DND-41 (cell line): ENCODE data around the gene TRIOBP.
A peak's percentile ranks its signal among the peaks of the same experiment; 100 is the strongest.

Source experiments
- ATAC-seq: fragments of 200-7000 bp; cut with Tn5 transposase; 3 replicates; pipeline ENCODE4 v1.9.1; 2021; ENCODE audit warnings: low read depth; ENCODE audit not compliant: insufficient read depth
- DNase-seq: peaks from one replicate; pipeline ENCODE4 v3.0.0-alpha.2; 2020
- H2AFZ ChIP-seq: 2 replicates; pipeline ENCODE4 v1.6.0; 2012; ENCODE audit warnings: low read depth, low read length
- H3K27ac ChIP-seq: 2 replicates; pipeline ENCODE4 v1.5.1; 2012; ENCODE audit warnings: low read length, inconsistent platforms
- H3K27me3 ChIP-seq: fragments of 200-600 bp; sonication (generic); 2 replicates; pipeline ENCODE4 v1.6.0; 2012; ENCODE audit warnings: low read length, mild to moderate bottlenecking, inconsistent platforms; ENCODE audit not compliant: insufficient read depth, poor library complexity
- H3K36me3 ChIP-seq: 2 replicates; pipeline ENCODE4 v1.5.1; 2012; ENCODE audit warnings: low read length, inconsistent platforms; ENCODE audit not compliant: insufficient read depth
- H3K4me1 ChIP-seq: 2 replicates; pipeline ENCODE4 v1.5.1; 2012; ENCODE audit warnings: mild to moderate bottlenecking, low read length; ENCODE audit not compliant: insufficient read depth
- H3K4me2 ChIP-seq: 2 replicates; pipeline ENCODE4 v1.6.0; 2012; ENCODE audit warnings: mild to moderate bottlenecking, moderate library complexity, low read length, inconsistent platforms; ENCODE audit not compliant: insufficient read depth
- H3K4me3 ChIP-seq, 2 experiments: fragments of 200-600 bp in 1 of 2; shearing (Covaris generic) in 1 of 2; 2 replicates each; pipeline ENCODE4 v1.5.1; 2012 to 2016; ENCODE audit warnings: inconsistent platforms in 2 of 2, low read length in 2 of 2, mild to moderate bottlenecking in 2 of 2, low read depth in 1 of 2, moderate library complexity in 1 of 2
- H3K79me2 ChIP-seq: 2 replicates; pipeline ENCODE4 v1.6.0; 2012; ENCODE audit warnings: low read length, inconsistent platforms; ENCODE audit not compliant: insufficient read depth
- H3K9ac ChIP-seq: 2 replicates; pipeline ENCODE4 v1.6.0; 2012; ENCODE audit warnings: low read depth, mild to moderate bottlenecking, inconsistent platforms, low read length, moderate library complexity
- H3K9me3 ChIP-seq: 2 replicates; pipeline ENCODE4 v1.5.1; 2012; ENCODE audit warnings: low read length, moderate library complexity, mild to moderate bottlenecking, inconsistent platforms; ENCODE audit not compliant: insufficient read depth, severe bottlenecking
- H4K20me1 ChIP-seq: 2 replicates; pipeline ENCODE4 v1.6.0; 2012; ENCODE audit warnings: low read length; ENCODE audit not compliant: insufficient read depth
- EZH2 ChIP-seq: IDR thresholded peaks from 3 replicates; pipeline ENCODE4 v1.6.1; 2012; ENCODE audit warnings: borderline replicate concordance, low read depth, mild to moderate bottlenecking, moderate library complexity, low read length, inconsistent platforms; ENCODE audit not compliant: severe bottlenecking
- TF ChIP-seq, protein P1 (sequence below): IDR thresholded peaks from 2 replicates; pipeline ENCODE4 v1.5.1; 2012; ENCODE audit warnings: borderline replicate concordance, low read length, moderate library complexity, mild to moderate bottlenecking; ENCODE audit not compliant: poor library complexity, severe bottlenecking; ENCODE audit errors: extremely low read depth

Gene TRIOBP

DNA sequence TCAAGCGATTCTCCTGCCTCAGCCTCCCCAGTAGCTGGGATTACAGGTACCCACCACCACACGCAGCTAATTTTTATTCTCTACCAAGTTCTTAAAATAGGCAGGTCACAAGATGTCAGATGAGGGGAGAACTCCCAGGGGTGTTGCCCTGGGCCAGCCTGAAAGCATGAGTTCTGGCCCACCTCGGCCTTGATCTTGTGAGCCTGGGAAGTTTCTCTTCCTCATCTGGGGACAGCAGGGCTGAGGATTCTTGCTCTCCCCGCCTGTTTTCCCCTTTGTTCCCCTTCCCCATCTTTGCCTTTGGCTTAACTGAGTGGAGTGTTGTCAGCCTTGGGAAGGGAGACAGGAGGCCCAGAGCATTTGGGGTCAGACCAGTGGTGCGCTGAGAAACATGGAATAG lies 34.8 kb upstream of the TRIOBP start:
- H3K79me2 ChIP-seq = peaks cover 88% of the 10 kb centered on the region
- no peaks in the 10 kb centered on the region for H3K27me3 ChIP-seq
- H3K9me3 ChIP-seq = no peaks in the 10 kb centered on the region
- peaks cover 68% of the 10 kb centered on the region for H4K20me1 ChIP-seq
- TF ChIP-seq EZH2 = no peak
- TF ChIP-seq, protein P1, sequence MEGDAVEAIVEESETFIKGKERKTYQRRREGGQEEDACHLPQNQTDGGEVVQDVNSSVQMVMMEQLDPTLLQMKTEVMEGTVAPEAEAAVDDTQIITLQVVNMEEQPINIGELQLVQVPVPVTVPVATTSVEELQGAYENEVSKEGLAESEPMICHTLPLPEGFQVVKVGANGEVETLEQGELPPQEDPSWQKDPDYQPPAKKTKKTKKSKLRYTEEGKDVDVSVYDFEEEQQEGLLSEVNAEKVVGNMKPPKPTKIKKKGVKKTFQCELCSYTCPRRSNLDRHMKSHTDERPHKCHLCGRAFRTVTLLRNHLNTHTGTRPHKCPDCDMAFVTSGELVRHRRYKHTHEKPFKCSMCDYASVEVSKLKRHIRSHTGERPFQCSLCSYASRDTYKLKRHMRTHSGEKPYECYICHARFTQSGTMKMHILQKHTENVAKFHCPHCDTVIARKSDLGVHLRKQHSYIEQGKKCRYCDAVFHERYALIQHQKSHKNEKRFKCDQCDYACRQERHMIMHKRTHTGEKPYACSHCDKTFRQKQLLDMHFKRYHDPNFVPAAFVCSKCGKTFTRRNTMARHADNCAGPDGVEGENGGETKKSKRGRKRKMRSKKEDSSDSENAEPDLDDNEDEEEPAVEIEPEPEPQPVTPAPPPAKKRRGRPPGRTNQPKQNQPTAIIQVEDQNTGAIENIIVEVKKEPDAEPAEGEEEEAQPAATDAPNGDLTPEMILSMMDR = no peak
- H3K27ac ChIP-seq = peak overlapping the region; percentile 6; the same call in 1 of the 2 replicates
- ATAC-seq (no peak), DNase-seq (no peak)
- H3K9ac ChIP-seq = no peak overlapping the region
- H3K36me3 ChIP-seq = peaks cover 64% of the 10 kb centered on the region
- H3K4me1 ChIP-seq = peaks cover 45% of the 10 kb centered on the region
- no peak overlapping the region for H2AFZ ChIP-seq
- H3K4me2 ChIP-seq = peak overlapping the region; percentile 42; the same call in 1 of the 2 replicates
- no peak overlapping the region for H3K4me3 ChIP-seq

DNA sequence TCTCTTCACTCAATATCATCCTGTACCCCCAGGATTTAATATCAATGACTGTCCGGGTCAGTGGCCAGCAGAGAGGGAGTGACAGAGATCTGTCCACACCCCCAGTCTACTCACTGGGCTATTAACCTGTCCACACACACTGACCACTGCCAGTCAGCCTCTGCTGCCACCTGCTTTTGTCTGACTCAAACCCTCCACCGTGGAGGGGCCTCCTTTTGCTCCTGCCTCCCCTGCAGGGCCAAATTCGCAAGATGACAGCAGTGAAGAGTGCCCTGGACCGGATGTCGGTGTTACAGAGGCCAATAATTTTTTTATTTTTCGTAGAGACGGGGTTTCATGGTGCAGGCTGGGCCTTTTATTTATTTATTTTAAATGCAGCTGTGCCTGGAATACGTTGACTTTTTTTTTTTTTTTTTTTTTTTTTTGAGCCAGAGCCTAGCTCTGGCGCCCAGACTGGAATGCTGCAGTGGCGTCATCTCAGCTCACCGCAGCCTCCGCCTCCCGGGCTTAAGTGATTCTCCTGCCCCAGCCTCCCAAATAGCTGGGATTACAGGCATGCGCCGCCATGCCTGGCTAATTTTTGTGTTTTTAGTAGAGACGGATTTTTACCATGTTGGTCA lies 33.2 kb upstream of the TRIOBP start:
- no peak for TF ChIP-seq EZH2
- TF ChIP-seq, protein P1 = no peak
- H3K79me2 ChIP-seq = peaks cover 82% of the 10 kb centered on the region
- H3K36me3 ChIP-seq = peaks cover 73% of the 10 kb centered on the region

DNA sequence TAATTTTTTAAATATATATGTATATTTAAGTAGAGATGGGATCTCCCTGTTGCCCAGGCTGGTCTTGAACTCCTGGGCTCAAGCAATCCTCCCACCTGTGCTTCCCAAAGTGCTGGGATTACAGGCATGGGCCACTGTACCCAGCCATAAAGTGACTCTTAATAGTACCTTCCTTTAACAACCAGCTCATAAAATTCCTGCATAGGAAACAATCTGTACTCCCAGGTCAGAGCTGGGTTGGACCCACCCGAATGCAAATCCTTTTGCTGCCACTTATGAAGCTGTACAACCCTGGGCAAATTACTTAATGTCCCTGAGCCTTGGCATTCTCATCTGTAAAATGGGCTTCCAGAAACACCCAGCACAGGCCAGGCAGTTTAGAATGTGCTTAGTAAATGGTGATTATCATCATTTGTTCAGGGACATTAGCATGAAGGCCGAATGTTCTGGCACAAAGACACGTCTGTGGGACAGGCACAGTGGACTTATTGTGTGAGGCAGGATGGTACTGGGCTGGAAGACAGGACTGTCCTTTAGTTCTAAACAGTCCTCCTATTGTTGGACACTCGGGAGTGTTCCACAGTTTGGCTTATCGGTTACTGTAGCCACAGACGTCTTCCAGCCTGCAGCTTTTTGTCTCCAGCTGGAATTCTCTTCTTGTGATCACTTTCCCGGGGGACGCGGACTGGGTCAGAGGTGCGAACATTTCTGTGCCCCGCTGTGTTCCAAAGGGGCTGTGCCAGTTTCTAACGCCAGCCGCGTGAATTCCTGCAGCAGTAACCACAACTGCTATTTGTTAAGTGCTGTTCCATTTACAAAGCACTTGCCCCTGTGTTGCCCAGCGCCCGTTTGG lies 32.4 kb upstream of the TRIOBP start:
- H3K79me2 ChIP-seq = peaks cover 74% of the 10 kb centered on the region

More for the DNA sequence above, 33.2 kb upstream of the TRIOBP start:
- H3K9ac ChIP-seq = no peak overlapping the region
- ATAC-seq (no peak), DNase-seq (no peak)
- no peak overlapping the region for H2AFZ ChIP-seq
- H3K4me1 ChIP-seq = peaks cover 37% of the 10 kb centered on the region
- no peak overlapping the region for H3K4me3 ChIP-seq
- no peak overlapping the region for H3K27ac ChIP-seq
- peaks cover 75% of the 10 kb centered on the region for H4K20me1 ChIP-seq
- H3K4me2 ChIP-seq = no peak overlapping the region; the same call in 1 of the 2 replicates
- no peaks in the 10 kb centered on the region for H3K27me3 ChIP-seq
- no peaks in the 10 kb centered on the region for H3K9me3 ChIP-seq

More for the DNA sequence above, 32.4 kb upstream of the TRIOBP start:
- no peak for ATAC-seq
- no peak overlapping the region for H3K9ac ChIP-seq
- peaks cover 32% of the 10 kb centered on the region for H3K4me1 ChIP-seq
- H4K20me1 ChIP-seq = peaks cover 72% of the 10 kb centered on the region
- H3K27me3 ChIP-seq = no peaks in the 10 kb centered on the region
- H2AFZ ChIP-seq = no peak overlapping the region
- H3K27ac ChIP-seq = no peak overlapping the region
- DNase-seq = no peak
- peaks cover 69% of the 10 kb centered on the region for H3K36me3 ChIP-seq
- H3K4me2 ChIP-seq = no peak overlapping the region
- no peak for TF ChIP-seq EZH2
- TF ChIP-seq, protein P1 = no peak
- no peak overlapping the region for H3K4me3 ChIP-seq
- H3K9me3 ChIP-seq = no peaks in the 10 kb centered on the region
